NCI-H2171 treated with DMSO at 0.1 percent for 48 hours (cell line): ENCODE measurements around the gene VPS35L.

ENCODE experiments used
- DNase-seq: peaks from one replicate; lab custom pipeline; 2025; lab: John Stamatoyannopoulos, UW

The VPS35L gene, protein sequence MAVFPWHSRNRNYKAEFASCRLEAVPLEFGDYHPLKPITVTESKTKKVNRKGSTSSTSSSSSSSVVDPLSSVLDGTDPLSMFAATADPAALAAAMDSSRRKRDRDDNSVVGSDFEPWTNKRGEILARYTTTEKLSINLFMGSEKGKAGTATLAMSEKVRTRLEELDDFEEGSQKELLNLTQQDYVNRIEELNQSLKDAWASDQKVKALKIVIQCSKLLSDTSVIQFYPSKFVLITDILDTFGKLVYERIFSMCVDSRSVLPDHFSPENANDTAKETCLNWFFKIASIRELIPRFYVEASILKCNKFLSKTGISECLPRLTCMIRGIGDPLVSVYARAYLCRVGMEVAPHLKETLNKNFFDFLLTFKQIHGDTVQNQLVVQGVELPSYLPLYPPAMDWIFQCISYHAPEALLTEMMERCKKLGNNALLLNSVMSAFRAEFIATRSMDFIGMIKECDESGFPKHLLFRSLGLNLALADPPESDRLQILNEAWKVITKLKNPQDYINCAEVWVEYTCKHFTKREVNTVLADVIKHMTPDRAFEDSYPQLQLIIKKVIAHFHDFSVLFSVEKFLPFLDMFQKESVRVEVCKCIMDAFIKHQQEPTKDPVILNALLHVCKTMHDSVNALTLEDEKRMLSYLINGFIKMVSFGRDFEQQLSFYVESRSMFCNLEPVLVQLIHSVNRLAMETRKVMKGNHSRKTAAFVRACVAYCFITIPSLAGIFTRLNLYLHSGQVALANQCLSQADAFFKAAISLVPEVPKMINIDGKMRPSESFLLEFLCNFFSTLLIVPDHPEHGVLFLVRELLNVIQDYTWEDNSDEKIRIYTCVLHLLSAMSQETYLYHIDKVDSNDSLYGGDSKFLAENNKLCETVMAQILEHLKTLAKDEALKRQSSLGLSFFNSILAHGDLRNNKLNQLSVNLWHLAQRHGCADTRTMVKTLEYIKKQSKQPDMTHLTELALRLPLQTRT

GRCh38 chr16:19555186-19555937, at the start of gene VPS35L:
VPS35L (plus strand) TSS chr16:19555703; CDS start chr16:19555730, 27 bp downstream.
- peak; percentile 97 for DNase-seq

DNA sequence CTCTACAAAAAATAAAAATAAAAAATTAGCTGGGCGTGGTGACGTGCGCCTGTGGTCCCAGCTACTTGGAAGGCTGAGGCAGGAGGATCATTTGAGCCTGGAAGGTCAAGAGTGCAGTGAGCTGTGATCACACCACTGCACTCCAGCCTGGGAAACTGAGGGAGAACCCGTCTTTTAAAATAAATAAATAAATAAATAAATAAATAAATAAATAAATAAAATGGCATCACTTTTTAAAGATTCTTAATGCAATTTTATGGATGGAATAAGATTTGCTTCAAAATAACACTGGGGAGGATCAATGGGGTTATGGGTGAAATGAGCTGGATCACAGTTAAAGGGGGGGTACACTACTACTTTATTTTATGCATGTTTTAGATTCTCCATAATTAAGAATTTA, 48.5 kb upstream of the VPS35L start:
- no peak for DNase-seq

GRCh38 chr16:19507867-19508266, 47.6 kb upstream of the VPS35L start:
- DNase-seq: no peak

DNA sequence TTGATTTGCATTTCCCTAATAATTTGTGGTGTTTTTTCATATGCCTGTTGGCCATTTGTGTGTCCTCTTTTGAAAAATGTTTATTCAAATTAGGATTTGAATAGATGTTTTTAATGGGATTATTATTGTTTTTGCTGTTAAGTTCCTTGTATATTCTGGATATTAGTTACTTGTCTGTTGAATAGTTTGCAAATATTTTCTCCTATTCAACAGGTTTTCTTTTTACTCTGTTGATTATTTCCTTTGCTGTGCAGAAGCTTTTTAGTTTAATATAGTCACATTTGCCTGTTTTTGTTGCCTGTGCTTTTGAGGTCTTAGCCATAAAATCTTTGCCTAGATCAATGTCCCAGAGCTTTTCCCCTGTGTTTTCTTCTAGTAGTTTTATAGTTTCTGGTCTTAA, 43.2 kb upstream of the VPS35L start:
- no peak for DNase-seq

GRCh38 chr16:19513377-19514053, 42.0 kb upstream of the VPS35L start:
- DNase-seq: no peak

- DNase-seq: no peak
These were observed 39.7 kb upstream of the VPS35L start for GRCh38 chr16:19515757-19516156.

- DNase-seq: no peak
These were observed 37.9 kb upstream of the VPS35L start for GRCh38 chr16:19517424-19518089.

DNA sequence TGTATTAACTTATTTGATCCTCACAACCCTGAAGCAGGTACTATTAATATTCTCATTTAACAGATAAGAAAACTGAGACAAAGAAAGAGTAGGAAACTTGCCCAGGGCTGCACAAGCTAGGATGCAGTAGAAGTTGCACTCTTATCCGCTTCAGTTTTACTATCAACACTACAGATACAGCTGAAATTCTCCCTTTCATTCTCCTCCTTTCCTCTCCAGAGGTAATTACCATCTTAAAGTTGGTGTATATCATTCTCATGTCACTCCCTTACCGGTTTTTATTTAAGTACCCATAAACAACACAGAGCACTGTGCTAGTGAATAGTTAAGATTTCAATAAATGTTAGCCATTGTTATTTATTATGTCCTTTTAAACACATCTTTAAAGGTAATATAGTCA, 37.1 kb upstream of the VPS35L start:
- DNase-seq: no peak

DNA sequence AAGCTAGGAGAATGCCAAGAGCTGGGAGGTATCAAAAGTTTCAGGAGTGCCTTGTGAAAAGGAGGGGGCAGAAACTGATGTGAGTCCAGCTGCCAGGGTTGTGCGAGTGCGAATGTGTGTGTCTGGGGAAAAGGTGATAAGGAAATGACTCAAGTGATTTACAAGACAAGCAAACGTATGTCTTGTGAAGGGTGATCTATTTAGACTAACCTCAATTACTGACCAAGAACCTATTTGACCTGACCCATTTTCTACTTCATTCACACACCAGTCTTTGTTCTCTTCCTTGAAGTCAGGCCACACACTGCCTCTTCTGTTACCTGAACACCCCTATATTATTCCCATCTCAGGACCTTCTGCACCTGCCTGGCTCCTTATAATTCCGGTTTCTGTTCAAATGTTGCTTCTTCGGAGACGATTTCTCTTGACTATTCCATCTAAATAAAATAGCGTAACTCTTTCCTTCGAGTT, 34.6 kb upstream of the VPS35L start:
- peak; percentile 26 for DNase-seq

DNA sequence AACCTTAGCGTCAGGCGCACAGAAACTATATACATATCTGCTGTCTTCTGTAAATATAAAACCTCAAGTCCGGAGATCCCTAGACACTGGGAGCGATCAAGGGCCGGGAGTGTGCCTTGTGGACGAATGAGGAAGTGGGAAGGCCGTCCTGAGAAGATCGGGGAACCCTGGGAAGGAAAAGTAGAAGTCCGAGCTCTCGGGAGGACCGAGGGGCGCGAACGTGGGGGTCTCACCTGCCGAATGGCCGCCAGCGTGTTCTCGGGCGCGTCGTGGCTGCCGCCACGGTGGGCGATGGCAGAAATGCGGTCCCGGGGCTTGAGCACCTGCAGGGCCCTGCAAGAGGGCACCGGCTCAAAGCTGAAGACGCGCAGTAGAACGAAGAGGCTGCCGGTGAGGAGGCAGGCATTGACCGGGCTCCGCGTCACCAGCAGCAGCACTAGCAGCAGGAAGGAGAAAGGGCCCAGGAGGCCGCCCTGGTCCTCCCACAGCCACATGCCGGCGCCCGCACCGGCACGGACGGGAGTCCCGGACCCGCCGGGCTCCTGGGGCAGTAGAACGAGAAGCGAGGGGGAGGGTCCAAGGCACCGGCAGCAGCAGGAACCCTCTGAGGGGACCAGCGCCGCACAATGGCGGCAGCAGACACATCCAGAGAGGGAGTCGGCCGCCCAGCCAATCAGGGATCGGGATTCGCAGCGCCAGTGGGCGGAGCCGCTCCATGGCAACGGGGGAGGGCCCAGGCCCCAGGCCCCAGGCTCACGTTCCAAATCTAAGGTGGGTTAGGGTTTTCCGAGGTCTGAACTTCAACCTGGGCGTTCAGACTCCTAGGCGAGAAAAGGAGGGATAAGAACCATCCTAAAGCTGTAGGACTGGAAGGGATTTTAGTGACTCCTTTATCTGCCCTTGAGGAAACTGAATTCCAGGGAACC, 33.8 kb upstream of the VPS35L start, which contains the start of gene GDE1:
Gene GDE1 (minus strand): TSS at position 628 of the 926 bp plus-strand sequence. CDS start 134 bp downstream, at position 494.
- peak; percentile 95 for DNase-seq

DNA sequence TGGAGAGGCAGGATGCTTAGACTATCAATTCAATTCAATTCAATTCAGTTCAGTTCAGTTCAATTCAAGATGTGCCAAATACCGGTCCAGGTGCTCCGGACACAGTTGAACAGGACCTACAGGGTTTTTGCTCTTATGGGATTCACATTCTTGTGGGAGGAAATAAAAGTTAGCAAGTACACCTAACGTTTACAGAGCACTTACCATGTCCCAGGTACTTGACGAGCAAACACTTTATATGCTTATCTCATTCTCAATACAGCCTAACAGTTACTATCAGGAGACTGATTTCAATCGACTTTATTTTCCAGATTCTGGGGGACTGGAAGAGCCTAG, 33.1 kb upstream of the VPS35L start:
- DNase-seq: peak; percentile 49

DNA sequence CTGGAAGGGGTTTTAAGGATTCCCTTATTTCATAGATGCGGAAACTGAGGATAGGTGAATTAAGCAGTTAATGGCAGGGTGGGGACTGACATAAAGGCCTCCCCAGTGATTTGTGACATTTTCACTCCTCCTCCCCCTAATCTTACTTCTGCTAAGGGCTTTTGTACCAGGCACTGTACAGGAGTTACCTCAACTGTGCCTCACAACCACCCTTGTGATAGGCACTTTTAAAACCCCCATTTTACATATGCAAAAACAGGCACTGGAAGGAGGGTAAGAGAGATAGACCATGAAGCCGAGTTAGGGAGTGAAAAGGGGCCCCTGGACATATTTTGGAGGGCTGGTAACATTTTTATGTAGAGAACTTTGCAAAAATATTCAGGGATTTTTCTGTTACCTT, 32.7 kb upstream of the VPS35L start:
- no peak for DNase-seq

- DNase-seq: no peak
These were observed 32.3 kb upstream of the VPS35L start for GRCh38 chr16:19523184-19523558.

DNA sequence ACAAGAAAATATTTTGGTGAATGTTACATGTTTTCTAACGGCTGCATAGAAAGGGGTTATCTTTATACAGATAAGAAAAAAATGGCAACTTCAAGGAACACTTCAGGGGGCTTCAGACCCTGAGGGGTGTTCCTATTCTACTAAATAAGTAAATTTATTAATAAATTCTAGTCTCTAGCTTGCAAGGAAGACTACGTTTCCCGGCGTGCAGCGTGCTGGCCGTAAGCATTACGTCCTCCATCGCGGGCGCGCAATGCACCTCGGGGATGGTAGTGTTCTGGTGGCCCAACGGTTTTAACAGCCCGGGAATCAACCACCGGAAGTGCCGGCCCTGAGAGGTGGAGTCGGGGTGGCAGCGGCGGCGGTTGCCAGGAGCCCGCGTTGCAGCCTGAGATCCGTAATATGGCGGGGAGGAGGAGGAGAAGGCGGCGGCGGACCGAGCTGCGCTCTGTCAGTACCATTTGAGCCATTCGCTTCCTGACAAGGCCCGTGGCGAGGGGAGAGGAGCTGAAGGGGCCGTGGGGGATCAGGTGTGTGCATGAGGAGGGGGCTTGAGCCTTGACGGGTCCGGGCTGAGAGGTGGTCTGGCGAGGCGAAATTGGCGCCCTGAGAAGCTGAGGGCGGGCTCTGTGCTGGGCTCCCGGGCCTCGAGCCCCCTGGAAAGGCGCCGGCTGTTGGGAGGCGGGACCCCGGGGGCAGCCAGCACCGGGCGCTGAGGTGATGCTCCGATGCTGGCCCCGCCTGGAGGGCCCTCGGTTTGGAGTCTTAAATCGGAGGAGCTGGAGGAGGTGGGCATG, 31.7 kb upstream of the VPS35L start, which contains the start of gene CCP110:
Gene CCP110 (plus strand): TSS at position 384 of the 797 bp plus-strand sequence. CDS start 3,940 bp downstream, outside the sequence.
- DNase-seq: peak; percentile 95

DNA sequence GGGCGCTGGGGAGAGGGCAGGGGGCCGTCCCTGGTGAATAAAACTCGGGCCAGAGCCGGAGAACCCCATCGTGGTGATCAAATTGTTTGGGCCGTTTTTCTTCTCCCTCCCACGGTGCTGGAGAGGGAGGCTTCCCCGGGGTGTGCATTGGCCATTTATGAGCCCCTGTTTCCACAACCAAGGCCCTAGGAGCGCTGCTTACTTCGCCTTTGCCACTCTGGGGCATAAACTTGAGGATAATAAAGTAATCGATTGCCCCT, 31.2 kb upstream of the VPS35L start:
- no peak for DNase-seq

DNA sequence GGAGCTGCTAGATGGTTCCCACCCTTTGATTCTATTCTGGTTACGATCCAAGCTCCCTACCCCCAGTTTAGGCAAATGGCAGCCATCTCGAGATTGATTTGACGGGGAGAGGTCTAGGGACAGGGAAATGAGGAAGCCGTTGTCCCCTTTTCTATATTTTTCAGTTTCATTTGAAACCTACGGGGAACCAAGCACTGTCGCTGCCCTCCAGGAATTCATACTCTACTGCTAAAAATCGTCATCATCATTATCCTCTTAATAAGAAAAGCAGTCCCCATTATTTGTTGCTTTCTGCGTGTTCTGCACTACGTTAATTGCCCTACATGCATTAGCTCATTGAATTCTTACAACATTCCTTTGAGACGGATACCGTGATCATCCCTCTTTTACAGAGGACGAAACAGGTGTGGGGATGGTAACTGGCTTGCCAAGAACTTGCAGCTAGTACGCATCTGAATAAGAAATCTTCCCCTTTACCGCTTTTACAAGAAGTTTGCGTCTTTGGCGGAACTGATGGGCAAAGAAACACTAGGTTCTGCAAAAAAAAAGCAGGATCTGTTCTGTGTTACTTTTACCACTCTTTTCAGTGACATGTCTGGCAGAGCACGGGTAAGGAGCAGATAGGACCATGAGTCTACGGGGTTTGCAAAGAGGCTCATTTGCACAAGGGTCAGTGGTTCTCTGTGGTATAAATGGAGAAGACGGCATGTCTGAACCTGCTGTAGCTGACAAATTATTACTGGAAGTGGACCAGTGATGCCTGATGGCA, 30.7 kb upstream of the VPS35L start:
- DNase-seq: peak; percentile 15

- no peak for DNase-seq
These were observed 30.1 kb upstream of the VPS35L start for GRCh38 chr16:19525385-19525723.

DNA sequence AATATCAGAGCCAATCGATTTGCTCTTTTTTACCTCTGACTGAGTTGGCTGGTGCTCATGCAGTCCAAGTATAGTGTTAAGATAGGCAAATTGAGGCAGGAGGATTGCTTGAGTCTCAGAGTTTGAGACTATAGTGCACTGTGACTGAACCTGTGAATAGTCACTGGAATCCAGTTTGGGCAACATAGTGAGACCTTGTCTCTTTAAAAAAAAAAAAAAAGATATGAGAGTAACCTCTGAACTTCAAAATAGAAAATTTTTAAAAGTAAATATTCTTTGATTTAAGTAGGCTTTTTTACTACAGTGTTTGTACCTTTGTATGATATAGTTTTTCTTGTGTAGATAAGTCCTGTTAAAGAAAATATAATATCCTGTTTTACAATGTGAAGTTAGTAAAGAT, 28.3 kb upstream of the VPS35L start:
- DNase-seq: no peak
